ENCODE data around the gene EXTL2. TPM values are rescaled to one million over a fixed set of nuclear protein-coding genes. Genes with fewer than 3 reads are reported as not detected.

EXTL2 gene
- total and polyA plus RNA-seq, 2 donors (not counting 3 experiments of a cell fraction or from before 2014, with no cell fraction given) = 19.4 to 30.7 TPM

DNA sequence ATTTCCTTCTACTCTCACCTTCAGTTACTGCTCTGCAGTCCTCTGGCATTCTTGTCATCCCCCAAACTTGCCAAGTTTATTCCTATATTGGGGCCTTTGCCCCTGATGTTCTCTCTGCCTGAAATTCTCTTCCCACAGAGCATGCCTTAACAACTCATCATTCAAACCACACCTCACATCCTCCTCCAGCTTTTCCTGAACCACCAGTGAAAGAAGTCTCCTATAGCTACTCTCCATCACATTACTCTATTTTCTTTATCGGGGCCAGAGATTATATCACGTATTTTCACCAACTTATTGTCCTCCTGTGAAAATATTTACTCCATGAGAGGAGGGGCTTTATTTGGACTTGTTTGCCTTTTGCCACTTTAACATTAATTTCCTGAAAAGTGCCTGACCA, 32.1 kb downstream of the EXTL2 start:
- H3K4me3 ChIP-seq (replicated peaks in 1 of 3; ENCODE audit: insufficient read depth in 1 of 3, low read depth in 1 of 3, low read length in 3 of 3) = no peak overlapping the region
- DNase-seq (ENCODE audit: low read depth, low spot score) = peak; percentile 66
- H3K27ac ChIP-seq (ENCODE audit: insufficient read depth, low read depth, low read length) = no peak overlapping the region
- no peak overlapping the region for H3K4me2 ChIP-seq (ENCODE audit: insufficient read depth, low read length)
- POLR2A ChIA-PET = no interaction called here
- CTCF ChIA-PET = interaction anchor here (1.0 to 9.8 kb wide), 6 partner anchors 26 to 404 kb away, joined by 3 to 261 read pairs (median 6); no protein-coding TSS in a partner anchor
- TF ChIP-seq, protein P1, sequence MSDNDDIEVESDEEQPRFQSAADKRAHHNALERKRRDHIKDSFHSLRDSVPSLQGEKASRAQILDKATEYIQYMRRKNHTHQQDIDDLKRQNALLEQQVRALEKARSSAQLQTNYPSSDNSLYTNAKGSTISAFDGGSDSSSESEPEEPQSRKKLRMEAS (IDR thresholded peaks at IDR 0.05; ENCODE audit: insufficient read depth, insufficient read length) = no peak
- TF ChIP-seq JUN (IDR thresholded peaks at IDR 0.05; ENCODE audit: borderline replicate concordance, insufficient read depth, insufficient read length, low read depth) (no peak), EZH2 (IDR thresholded peaks at IDR 0.05; ENCODE audit: borderline replicate concordance, low read depth, low read length, severe bottlenecking) (no peak), MYC (IDR thresholded peaks at IDR 0.05; ENCODE audit: low read depth, low read length) (no peak), GATA2 (IDR thresholded peaks at IDR 0.05; ENCODE audit: insufficient read depth, insufficient read length, low read depth, low read length) (no peak), POLR2A (IDR thresholded peaks at IDR 0.05; ENCODE audit: low read depth, low read length) (no peak), POLR2AphosphoS5 (IDR thresholded peaks at IDR 0.05; ENCODE audit: insufficient read depth, low read depth, low read length) (no peak), FOS (IDR thresholded peaks at IDR 0.05; ENCODE audit: borderline replicate concordance, insufficient read depth, low read length) (no peak)
- TF ChIP-seq, protein P2, sequence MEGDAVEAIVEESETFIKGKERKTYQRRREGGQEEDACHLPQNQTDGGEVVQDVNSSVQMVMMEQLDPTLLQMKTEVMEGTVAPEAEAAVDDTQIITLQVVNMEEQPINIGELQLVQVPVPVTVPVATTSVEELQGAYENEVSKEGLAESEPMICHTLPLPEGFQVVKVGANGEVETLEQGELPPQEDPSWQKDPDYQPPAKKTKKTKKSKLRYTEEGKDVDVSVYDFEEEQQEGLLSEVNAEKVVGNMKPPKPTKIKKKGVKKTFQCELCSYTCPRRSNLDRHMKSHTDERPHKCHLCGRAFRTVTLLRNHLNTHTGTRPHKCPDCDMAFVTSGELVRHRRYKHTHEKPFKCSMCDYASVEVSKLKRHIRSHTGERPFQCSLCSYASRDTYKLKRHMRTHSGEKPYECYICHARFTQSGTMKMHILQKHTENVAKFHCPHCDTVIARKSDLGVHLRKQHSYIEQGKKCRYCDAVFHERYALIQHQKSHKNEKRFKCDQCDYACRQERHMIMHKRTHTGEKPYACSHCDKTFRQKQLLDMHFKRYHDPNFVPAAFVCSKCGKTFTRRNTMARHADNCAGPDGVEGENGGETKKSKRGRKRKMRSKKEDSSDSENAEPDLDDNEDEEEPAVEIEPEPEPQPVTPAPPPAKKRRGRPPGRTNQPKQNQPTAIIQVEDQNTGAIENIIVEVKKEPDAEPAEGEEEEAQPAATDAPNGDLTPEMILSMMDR (IDR thresholded peaks at IDR 0.05; ENCODE audit: extremely low read depth in 1 of 2, insufficient read depth in 1 of 2, low read depth in 1 of 2, low read length in 2 of 2) = no peak
- no TSS peak for BruUV-seq (replicated peaks)
- peak overlapping the region; percentile 51 for H2AFZ ChIP-seq (ENCODE audit: low read depth, low read length)
- peaks cover 19% of the 10 kb centered on the region for H3K4me1 ChIP-seq (ENCODE audit: control insufficient read depth, extremely low read depth, insufficient read depth, low read length)
- no peaks in the 10 kb centered on the region for H4K20me1 ChIP-seq (replicated peaks; ENCODE audit: control insufficient read depth, extremely low read depth, insufficient read depth, low read length)
- no peaks in the 10 kb centered on the region for H3K9me3 ChIP-seq (replicated peaks; ENCODE audit: control insufficient read depth, insufficient read depth, low read length)
- H3K36me3 ChIP-seq (ENCODE audit: control insufficient read depth in 2 of 2, extremely low read depth in 1 of 2, insufficient read depth in 2 of 2, low read length in 2 of 2) = no peaks in the 10 kb centered on the region
- H3K79me2 ChIP-seq (ENCODE audit: control insufficient read depth, insufficient read depth, low read length) = no peaks in the 10 kb centered on the region
- dilution Hi-C loops (cut with MboI; ENCODE audit: extremely low pct_ligation_motif_present, low sequenced_read_pairs) = loop anchor here (25.0 kb wide), 1 partner anchor 250 kb away; no protein-coding TSS in a partner anchor
- H3K27me3 ChIP-seq (ENCODE audit: control insufficient read depth in 2 of 2, insufficient read depth in 2 of 2, low read length in 2 of 2) = no peaks in the 10 kb centered on the region
- H3K9me1 ChIP-seq (replicated peaks; ENCODE audit: control insufficient read depth, extremely low read depth, insufficient read depth, low read length) = no peaks in the 10 kb centered on the region
- H3K9ac ChIP-seq (replicated peaks; ENCODE audit: extremely low read depth, insufficient read depth, low read length) = no peak overlapping the region
- intact Hi-C loops (cut with micrococcal nuclease) = loop anchor here (10.0 kb wide), 2 partner anchors 158 to 568 kb away; no protein-coding TSS in a partner anchor
- FAIRE-seq = no peak

All from endothelial cell of umbilical vein (primary cell).